Measurements from ENCODE around the gene NOB1.
"Not testable (repeated sequence)": the region's sequence is repeated elsewhere in the genome, so short reads cannot be mapped to it uniquely, and the experiment has no call there.

Gene NOB1

DNA sequence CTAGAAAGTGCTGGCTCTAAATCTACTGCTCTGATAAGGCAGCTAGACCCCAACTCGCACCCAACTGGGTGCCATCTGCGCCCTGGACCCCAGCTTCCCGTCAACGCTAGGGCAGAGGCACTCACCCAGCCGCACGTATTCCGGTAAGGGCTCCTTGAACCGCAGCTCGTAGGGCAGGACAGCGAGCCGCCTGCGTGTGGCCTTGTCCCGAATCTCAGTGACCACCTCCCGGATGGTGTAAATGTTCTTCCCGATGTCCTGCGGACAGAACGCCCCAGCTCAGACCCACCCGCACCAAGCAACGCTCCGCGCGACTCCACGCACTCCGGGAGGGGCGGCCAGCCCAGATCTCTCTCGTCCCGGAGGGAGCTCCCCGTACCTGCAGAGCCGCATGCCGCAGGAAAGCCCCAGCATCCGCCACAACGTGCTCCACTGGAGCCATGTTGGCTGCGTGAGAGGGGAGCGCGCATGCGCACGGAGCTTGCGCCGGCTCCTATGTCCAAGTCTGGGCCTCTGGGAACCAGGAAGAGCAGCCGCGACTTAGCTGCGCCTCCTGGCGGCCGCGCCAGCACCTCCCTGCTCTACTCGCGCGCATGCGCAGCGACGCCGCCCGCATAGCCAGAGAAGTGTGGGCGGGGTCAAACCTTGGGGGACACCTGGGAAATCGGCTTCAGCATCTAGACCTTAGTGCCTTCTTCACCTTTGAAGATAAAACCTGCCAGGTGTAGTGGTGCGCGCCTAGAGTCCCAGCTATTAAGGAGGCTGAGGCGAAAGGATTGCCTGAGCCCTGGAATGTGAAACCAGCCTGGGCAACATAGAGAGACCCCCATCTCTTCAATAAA, at the start of gene NOB1:
NOB1 (minus strand) TSS at position 458 of the 842 bp plus-strand sequence; CDS start at position 442, 16 bp downstream.
- peak; percentile 94 to 96 for DNase-seq

DNA sequence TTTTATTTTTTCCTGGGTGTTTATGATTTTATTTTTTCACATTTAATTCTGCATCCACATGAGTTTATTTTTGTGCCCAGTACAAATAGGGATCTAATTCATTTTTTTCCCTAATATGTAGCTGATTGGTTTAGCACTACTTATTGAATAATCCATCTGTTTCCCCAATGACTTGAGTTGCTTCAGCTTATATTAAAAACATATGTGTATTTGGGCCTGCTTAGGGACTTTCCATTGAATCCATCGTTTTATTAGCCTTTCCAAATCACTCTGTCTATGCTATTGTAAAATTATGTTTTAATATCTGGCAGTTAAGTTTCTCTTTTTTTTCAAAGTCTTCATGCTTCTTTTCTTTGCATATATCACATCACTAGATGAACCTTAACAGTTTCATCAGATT, 49.6 kb upstream of the NOB1 start:
- DNase-seq, result no peak

DNA sequence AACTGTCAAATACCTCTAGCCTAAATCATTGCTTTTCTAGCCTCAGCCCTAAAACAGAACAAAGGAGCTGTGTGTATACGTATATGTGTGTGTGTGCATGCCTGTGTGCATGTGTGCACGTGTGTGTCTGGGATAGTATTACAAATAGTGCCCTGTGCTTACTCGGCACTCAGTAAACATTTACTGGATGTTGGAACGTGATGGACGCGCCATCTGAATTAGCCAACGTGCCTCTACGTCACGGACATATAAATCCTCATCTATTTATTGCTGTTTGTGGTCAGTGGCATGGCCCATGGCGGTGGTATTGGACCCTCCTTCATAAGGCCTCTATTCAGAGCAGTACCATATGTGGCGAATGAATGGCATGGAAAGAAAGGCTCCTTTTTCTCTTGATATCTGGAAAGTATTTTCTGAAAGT, 44.9 kb upstream of the NOB1 start:
- DNase-seq, result no peak

DNA sequence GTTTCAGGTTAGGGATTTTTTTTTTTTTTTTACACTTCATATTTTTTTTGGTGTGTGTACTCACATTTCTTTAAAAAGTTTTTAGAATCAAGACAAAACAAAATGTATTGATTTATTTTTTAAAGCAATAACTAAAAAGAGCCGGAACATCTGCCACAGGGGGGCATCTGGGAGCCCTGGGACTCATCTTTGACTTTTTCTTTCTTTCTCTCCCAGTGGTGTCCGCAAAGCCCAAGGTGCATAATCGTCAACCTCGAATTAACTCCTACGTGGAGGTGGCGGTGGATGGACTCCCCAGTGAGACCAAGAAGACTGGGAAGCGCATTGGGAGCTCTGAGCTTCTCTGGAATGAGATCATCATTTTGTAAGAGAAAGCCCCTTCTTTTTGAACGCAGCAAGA, 43.7 kb upstream of the NOB1 start:
- DNase-seq, result no peak

DNA sequence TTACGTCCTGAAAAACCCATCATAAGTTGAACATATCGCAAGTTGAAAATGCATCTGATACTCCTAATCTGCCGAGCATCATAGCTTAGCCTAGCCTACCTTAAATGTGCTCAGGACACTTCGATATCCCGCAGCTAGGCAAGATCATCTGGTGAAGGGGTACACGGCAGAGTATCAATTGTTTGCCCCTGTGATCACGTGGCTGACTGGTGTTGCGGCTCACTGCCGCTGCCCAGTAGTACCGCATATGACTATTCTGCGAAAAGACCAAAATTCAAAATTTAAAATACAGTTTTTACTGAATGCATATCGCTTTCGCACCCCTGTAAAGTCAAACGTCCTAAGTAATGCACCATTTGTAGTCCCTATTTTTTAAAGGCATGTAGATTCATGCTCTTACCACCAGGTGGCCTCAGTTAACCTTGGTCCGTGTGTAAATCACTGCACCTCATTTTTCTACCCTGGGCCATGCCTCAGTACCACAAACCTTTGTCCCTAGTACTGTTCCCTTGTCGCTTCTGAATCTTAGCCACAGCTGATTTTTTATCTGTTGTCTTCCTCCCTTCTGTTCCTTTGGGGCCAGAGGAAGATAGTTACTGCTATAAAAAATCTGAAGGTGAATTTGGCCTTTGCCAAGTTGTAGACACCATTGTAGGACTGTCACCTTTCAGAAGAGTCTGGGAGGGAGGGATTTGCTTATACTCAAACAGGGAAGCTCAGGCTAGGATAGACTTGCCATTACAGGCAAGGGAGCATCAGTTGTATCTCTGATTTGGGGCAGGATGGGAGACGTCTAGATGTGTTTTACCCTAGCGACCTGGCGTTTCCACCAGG, 41.8 kb upstream of the NOB1 start:
- DNase-seq, result peak in 1 of 2 experiments; percentile 2

DNA sequence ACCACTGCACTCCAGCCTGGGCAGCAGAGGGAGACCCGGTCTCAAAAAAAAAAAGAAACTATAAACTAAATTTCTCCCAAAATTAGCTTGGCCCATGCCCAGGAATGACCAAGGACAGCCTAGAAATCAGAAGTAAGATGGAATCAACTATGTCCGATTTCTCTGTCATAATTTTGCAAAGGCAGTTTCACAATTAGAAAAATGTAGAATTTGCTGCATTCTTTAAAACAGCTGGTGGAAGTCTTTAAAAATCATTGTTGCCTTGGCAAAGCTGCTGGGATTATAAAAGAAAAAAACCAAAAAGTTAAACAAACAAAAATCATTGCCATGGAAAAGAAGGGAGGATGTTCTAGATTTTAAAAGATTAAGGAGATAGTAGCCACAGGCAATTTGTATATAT, 39.8 kb upstream of the NOB1 start:
- no peak for DNase-seq

DNA sequence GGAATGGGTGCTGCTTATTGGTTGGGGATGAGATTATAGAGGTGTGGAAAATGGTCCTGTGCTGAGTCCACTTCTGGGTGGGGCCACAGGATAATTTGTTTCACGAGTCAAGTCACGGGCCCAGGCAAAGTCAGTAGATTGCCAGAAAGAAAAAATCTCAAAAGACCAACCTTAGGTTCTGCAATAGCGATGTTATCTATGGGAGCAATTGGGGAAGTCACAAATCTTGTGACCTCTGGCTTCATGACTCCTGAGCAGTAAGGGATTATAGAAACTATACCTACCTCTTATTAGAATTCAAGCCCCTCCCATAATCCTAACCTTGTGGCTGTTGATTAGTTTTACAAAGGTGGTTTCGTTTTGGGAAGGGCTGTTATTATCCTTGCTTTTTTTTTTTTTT, 38.8 kb upstream of the NOB1 start:
- no peak for DNase-seq

DNA sequence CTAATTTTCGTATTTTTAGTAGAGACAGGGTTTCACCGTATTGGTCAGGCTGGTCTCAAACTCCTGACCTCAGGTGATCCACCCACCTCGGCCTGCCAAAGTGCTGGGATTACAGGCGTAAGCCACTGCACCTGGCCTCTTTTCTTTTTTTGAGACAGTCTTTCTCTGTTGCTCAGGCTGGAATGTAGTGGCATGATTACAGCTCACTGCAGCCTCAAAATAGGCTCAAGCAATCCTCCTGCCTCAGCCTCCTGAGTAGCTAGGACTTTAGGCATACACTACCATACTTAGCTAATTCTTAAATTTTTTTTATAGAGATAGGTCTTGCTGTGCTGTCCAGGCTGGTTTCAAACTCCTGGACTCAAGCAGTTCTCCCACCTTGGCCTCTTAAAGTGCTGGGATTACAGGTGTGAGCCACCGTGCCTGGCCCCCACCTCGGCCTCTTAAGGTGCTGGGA, 36.7 kb upstream of the NOB1 start:
- not testable (repeated sequence) for DNase-seq

DNA sequence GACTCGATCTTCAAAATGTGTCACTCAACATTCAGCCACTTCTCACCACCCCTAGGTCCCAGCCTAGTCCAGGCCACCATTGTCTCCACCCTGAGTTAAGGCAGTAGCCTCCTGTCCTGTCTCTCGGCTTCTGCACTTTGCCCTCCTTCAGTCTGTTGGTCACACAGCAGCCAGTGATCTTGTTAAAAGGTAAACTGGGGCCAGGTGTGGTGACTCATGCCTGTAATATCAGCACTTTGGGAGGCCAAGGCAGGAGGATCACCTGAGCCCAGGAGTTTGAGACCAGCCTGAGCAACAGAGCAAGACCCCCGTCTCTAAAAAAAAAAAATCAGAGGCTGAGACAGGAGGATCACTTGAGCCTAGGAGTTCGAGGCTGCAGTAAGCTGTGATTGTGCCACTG, 33.2 kb upstream of the NOB1 start:
- DNase-seq, result no peak

DNA sequence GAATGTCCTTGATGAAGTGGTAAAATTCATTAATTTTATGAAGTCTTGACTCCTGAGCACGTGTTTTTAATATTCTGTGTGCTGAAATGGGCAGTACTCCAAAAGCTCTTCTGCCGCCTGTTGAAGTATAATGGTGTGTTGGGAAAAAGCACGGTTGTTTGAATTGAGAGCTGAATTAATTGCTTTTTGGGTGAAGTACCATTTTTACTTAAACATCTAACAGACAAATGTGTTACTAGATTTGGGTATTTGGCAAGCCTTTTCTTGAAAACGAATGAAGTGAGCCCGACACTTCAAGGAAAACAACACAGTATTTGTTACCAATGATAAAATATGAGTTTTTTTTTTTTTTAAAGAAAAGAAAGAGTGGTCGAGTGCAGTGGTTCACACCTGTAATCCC, 29.9 kb upstream of the NOB1 start:
- DNase-seq, result no peak

DNA sequence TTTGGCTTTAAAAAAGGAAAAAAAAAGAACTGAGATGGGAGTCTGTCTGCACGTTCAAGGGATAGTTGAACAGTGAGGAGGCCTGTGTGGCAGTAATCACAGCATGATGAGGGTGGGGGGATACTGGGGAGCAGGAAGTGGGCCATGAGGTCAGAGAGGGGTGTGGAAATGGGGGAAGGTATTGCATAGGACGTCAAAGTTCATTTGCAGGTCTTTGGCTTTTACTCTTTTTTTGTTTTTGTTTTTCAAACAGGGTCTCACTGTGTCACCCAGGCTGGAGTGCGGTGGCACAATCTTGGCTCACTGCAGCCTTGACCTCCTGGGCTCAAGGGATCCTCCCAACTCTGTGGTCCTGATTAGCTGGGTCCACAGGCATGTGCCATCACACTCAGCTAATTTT, 26.4 kb upstream of the NOB1 start:
- no peak for DNase-seq

DNA sequence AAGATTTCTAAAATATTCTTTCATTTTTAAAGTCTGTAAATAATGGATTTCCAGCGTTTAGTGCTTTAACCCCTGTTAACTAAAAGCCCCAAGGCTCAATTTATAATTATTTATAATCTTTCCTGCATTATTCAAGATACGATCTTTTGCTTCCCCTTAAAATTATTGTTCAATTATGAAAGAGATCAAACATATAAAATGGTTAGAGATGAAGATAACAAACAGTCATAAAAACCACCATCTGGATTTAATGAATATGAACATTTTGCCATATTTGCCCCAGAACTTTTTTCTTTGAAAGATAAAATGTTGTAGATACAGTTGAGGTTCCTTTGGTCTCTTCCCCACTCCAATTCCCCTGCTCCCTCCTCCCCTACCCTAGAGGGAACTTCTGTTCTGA, 25.0 kb upstream of the NOB1 start:
- no peak for DNase-seq

DNA sequence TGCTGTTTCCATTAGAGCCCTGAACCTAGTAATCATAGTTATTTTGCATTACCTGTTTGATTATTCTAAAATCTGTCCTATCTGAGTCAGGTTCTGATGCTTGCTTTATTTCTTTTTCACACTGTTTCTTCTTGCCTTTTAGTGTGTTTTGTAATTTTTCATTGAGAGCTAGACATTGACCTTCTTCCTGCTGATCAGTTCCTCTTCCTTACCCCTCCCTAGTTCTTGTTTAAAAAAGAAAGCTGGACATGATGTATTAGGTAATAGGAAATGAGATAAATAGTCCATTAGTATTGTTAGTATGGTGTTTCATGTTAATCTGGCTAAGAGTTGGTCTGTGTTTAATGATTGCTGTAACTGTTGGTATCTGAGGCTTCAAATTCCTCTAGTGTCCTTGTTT, 20.8 kb upstream of the NOB1 start:
- no peak for DNase-seq

DNA sequence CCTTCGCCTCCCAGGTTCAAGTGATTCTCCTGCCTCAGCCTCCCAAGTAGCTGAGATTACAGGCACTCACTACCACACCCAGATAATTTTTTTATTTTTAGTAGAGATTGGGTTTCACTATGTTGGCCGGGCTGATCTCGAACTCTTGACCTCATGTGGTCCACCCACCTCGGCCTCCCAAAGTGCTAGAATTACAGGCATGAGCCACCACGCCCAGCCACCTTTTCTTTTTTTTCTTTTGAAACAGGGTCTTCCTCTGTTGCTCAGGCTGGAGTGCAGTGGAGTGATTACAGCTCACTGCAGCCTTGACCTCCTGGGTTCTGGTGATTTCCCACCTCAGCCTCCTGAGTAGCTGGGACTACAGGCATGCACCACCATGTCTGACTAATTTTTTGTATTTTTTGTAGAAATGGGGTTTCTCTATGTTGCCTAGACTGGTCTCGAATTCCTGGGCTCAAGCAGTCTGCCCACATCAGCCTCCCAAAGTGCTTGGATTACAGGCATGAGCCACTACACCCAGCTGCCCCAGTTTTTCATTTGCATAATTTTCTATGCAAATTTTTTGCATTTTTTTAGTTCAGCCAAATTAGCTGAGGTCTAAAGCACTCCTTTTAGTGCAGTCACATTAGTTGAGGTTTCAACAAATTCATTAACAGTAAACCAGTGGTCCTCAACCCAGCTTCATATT, 18.7 kb upstream of the NOB1 start:
- no peak for DNase-seq

DNA sequence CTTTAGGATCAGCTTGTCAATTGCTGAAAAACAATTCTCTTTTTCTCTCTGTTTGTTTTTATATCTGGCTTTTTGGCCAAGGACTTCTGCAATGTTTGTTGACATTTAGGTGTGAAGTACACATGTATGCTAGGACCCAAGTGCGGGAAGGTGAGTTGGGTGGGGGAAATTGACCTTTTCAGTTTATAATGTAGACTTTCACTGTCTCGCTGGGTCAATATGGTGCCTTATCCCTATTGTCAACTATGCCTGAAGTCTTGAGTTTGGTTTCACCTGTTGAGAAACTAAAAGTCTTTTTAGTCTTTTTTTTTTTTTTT, 16.9 kb upstream of the NOB1 start:
- DNase-seq, result no peak

DNA sequence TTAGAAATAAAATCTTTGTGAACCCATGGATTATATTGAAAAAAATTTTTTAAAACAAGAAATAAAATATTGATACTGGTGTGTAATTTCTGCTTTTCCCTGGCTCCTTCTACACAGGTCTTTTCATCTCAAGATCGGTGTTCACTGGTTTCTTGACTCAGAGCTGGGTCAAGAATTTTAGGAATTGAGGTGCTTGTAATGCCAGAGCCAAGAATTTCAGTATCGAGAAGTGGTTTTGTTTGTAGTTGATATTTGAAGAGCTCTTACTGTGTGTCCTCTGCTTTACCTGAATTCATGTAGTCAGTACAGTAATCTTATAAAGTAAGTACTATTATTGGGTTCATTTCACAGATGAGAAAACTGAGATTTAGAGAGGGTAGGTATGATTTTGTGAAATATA, 14.7 kb upstream of the NOB1 start:
- no peak for DNase-seq

DNA sequence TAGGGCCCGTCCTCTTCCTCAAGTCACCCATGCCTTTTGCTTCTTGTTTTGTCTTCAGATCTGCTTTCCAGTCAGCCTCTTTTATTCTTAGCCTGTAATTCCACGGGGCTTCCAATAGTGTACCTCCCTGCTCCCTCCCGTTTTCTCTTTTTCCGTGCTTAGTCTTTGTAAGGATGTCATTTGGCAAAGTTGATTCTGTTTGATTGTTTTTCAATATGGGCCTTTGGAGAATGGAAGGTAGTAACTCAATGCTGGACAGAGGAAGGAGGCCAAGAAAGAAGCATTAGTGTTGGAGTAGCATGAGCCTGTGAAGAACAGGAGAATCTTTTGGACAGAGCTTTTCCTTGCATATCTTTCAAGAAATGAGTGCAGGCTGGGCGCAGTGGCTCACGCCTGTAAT, 13.9 kb upstream of the NOB1 start:
- DNase-seq, result no peak

DNA sequence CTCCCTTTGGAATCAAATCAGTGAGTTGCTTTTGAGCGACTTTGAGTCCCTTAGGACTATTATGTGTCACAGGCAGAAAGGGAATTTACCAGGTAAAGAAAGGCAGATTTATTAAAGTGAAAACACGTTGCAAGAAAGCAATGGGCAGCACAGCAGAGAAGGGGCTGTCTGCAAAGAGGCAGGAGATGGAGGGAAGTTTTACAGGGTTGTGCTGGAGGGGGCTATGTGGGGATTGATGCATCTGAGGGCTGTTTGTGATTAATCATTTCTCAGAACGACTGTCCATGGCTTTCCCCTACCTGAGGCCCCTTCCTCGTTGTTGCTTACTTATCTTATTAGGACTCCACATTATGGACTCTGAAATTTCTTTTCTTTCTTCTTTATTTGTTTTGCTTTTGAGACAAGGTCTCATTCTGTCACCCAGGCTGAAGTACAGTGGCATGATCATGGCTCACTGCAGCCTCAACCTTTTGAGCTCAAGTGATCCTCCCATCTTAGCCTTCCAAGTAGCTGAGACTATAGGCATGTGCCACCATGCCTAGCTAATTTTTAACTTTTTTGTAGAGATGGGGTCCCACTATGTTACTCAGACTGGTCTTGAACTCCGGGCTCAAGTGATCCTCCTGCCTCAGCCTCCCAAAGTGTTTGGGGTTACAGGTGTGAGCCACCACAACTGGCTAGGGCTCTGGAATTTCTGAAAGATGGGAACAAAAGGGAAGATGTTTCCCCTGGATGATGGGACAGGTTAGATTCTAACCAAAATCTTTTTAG, 12.9 kb upstream of the NOB1 start:
- DNase-seq, result no peak

DNA sequence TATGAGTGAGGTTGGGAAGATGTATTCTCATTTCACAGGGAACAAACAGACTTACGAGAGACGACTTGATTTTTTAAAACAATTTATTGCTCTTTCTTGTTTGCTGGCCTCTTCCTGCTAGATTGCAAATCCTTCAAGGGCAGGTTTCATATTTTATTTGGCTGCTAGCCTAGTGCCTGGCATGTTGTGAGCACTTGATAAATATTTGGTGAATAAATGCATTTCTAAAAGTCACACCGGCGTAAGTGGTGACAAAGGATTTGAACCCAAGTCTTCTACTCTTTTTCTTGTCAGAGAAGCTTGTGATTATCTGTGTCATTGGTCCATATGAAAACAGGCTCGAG, 8.8 kb upstream of the NOB1 start:
- no peak for DNase-seq

DNA sequence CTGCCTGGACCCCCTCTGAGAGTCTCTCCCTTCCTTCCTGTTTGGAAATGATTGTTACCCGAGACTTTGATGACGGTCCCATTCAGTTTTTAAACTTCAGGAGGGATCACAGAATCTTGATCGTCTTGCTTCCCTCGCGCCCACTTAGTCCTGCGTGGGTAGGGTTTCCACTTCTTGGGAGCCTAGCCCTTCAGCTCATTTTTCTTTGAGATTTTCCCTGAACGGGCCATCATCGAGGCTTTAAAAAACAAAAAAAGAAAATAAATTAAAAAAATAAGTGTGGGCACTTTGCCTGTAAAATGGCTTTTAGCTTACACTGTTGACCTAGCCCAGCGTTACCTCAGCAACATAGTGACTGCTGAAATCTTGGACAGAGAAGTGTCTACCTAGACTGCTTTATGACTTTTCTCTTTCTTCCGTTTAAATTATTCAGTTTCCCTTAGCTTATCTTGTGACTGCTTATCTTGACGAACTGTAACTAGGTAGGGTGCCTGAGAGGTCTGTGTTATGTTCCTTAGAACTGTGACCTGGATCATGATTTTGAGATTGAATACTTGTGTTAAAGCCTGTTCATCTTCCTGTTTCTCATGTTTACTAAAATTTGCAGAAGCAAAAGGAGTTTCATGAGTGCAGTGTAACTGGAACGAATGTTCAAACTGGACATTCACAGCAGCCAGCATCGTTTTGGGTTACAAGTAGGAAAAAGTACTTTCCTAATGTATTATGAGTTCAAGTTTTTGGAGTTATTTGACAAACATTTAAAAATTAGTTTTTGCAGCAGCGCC, 8.3 kb upstream of the NOB1 start:
- no peak for DNase-seq

DNA sequence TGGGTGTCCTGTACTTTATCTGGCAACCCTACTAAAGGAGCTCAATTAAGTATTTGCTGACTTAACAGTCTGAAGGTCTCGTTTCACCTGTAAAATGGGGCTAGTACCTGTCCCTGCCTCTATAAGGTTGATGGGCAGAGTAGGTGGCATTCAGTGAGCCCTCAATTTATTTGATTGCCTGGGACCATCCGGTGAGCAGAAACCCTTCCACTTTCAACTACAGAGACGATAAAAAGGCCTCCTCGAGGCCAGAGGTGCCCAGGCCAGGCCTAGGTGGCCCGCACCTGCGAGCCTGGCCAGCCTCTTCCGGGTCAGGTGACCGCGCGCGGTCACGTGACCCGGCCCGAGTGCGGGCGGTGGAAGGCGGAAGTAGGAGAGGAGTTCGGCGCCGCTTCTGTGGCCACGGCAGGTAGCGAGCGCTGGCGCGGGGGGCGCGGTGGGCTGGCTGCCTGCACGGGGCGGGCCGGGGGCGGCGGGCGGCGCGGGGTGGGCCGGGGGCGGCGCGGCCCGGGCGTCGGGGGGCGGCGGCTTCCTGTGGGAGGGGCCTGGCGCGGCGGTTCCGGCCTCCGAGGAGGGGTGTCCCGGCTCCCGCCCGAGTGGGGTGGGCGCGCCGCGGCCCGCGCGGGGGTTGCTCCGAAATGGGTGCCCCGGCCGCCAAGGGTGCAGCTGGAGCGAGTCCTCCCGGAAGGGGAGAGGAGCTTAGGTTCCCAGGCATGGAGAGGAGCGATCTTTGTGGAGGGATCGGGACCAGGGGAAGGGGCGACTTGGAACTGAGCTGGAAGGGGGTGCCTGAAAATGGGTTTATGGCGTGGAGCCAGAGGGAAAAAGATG, 7.5 kb upstream of the NOB1 start, which contains the start of gene WWP2:
WWP2 (plus strand) TSS at position 350 of the 831 bp plus-strand sequence. CDS start 24,679 bp downstream, outside the sequence.
- DNase-seq, result peak; percentile 67 to 68

All from activated CD4-positive, alpha-beta T cell treated with anti-CD3 and anti-CD28 coated beads, Interleukin-2, amount 50 U/mL, for 4 hours (primary cell).